HG02588 (cell line): ENCODE data around the gene CHD1.

Experiments
- ATAC-seq: cut with Tn5 transposase; IDR thresholded peaks from one replicate; pipeline ENCODE4 v1.9.1; 2021; ENCODE audit warnings: mild to moderate bottlenecking, moderate library complexity; ENCODE audit not compliant: unreplicated experiment

Gene CHD1

GRCh38 chr5:98825582-98826375 lies 103.0 kb downstream of the CHD1 start:
- ATAC-seq: no peak

GRCh38 chr5:98816582-98817222 lies 112.1 kb downstream of the CHD1 start:
- no peak for ATAC-seq

DNA sequence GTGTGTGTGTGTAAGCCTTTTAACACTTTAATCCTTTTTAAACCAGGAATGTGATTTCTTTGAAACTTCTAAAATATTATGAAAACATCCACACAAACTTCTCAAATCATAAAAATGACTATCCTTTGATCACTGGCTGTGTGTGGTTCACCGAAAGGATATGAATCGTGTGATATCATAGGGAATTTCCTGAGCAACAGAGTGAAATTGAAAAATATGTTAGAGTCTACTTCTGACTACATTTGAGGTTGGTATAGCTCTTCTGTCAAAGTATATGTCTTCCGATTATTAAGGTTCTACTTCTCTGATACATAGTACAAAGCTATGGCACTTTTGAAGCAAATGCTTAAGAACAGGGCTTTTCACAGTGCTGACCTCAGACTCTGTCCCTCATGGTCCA lies 115.1 kb downstream of the CHD1 start:
- ATAC-seq: no peak

GRCh38 chr5:98810206-98810605 lies 118.6 kb downstream of the CHD1 start:
- no peak for ATAC-seq

GRCh38 chr5:98807806-98808205 lies 121.0 kb downstream of the CHD1 start:
- no peak for ATAC-seq

GRCh38 chr5:98805070-98805469 lies 123.7 kb downstream of the CHD1 start:
- ATAC-seq: no peak

DNA sequence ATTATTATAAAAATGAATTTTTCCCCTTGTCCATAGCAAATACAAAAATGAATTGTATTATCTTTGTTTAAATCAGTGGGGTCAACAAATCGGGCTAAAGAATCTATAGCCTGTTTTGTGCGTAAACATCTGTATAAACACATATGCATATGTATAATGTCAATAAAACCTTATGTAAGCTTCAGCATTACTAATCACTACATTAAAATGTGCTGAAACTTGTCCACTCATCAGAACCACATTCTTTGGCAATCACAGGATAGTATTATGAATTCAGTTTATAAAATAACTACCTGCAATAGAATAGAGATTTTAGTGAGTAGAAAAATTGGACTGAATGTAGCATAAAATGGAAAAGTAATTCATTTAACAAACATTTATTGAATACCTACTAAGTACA lies 124.7 kb downstream of the CHD1 start:
- no peak for ATAC-seq
